ENCODE measurements around the gene MCF2L2.
"Not testable (repeated sequence)": the region's sequence is repeated elsewhere in the genome, so short reads cannot be mapped to it uniquely, and the experiment has no call there.

Gene MCF2L2

GRCh38 chr3:183428447-183429211, at the start of gene MCF2L2:
MCF2L2 (minus strand) TSS chr3:183428619; CDS start chr3:183427977, 642 bp downstream.
- DNase-seq: no peak

GRCh38 chr3:183477801-183478456, 49.5 kb upstream of the MCF2L2 start:
- no peak for DNase-seq

GRCh38 chr3:183475764-183476162, 47.3 kb upstream of the MCF2L2 start:
- not testable (repeated sequence) for DNase-seq

GRCh38 chr3:183475016-183475763, 46.8 kb upstream of the MCF2L2 start:
- DNase-seq: no peak

- no peak for DNase-seq
These were observed 45.5 kb upstream of the MCF2L2 start for GRCh38 chr3:183473969-183474368.

- DNase-seq: no peak
These were observed 43.7 kb upstream of the MCF2L2 start for GRCh38 chr3:183472155-183472554.

GRCh38 chr3:183468424-183468823, 40.0 kb upstream of the MCF2L2 start:
- DNase-seq: peak; percentile 7

GRCh38 chr3:183466575-183466974, 38.2 kb upstream of the MCF2L2 start:
- DNase-seq: no peak

GRCh38 chr3:183465710-183466109, 37.3 kb upstream of the MCF2L2 start:
- not testable (repeated sequence) for DNase-seq

GRCh38 chr3:183464480-183464879, 36.1 kb upstream of the MCF2L2 start:
- DNase-seq: no peak

- no peak for DNase-seq
These were observed 31.9 kb upstream of the MCF2L2 start for GRCh38 chr3:183460081-183461055.

- no peak for DNase-seq
These were observed 26.7 kb upstream of the MCF2L2 start for GRCh38 chr3:183455089-183455488.

GRCh38 chr3:183454064-183454463, 25.6 kb upstream of the MCF2L2 start:
- no peak for DNase-seq

GRCh38 chr3:183449791-183450190, 21.4 kb upstream of the MCF2L2 start:
- DNase-seq: no peak

- no peak for DNase-seq
These were observed 21.0 kb upstream of the MCF2L2 start for GRCh38 chr3:183449391-183449790.

- no peak for DNase-seq
These were observed 20.1 kb upstream of the MCF2L2 start for GRCh38 chr3:183448369-183449128.

- peak; percentile 57 for DNase-seq
These were observed 19.0 kb upstream of the MCF2L2 start for GRCh38 chr3:183447206-183448001.

GRCh38 chr3:183446838-183447205, 18.4 kb upstream of the MCF2L2 start:
- no peak for DNase-seq

GRCh38 chr3:183444748-183445147, 16.3 kb upstream of the MCF2L2 start:
- DNase-seq: no peak

Data from NCI-H2029 treated with DMSO at 0.1 percent for 48 hours (cell line).